PC-3 (cell line): ENCODE measurements around the gene NRL. TPM values are rescaled to one million over a fixed set of nuclear protein-coding genes. Genes with fewer than 3 reads are reported as not detected.

Source experiments
- ATAC-seq: fragments of 200-7000 bp; cut with Tn5 transposase; 2 replicates; pipeline ENCODE4 v1.9.1; 2020; ENCODE audit warnings: mild to moderate bottlenecking, moderate library complexity
- BruUV-seq: library from RNA; stranded (reverse); fragments of 400-500 nt; replicated peaks from 2 replicates; lab custom pipeline; 2021; lab: Mats Ljungman, UMichigan
- CTCF ChIA-PET: fragments of 300-600 bp; sonication (Branson Sonifier 250); formaldehyde crosslinking; loops from one replicate; lab custom pipeline; 2022; ENCODE audit warnings: antibody characterized with exemption; lab: Charles Lee
- POLR2A ChIA-PET: fragments of 300-600 bp; sonication (Branson Sonifier 250); formaldehyde crosslinking; loops from one replicate; lab custom pipeline; 2022; ENCODE audit warnings: antibody characterized with exemption; ENCODE audit not compliant: unreplicated experiment; lab: Charles Lee
- DNase-seq: peaks from one replicate; pipeline ENCODE4 v3.0.0-alpha.2; 2015
- H2AFZ ChIP-seq: fragments of 300-600 bp; sonication (generic); 2 replicates; pipeline ENCODE4 v1.6.0; 2016; ENCODE audit warnings: antibody characterized with exemption, low read length
- H3F3A ChIP-seq: fragments of 300-600 bp; sonication (generic); one replicate; pipeline ENCODE4 v1.6.0; 2017; ENCODE audit warnings: antibody characterized with exemption, low read length, control low read depth, mild to moderate bottlenecking; ENCODE audit not compliant: unreplicated experiment
- H3K27ac ChIP-seq: fragments of 300-600 bp; sonication (generic); 2 replicates; pipeline ENCODE4 v1.5.1; 2016; ENCODE audit warnings: mild to moderate bottlenecking, low read length
- H3K27me3 ChIP-seq: fragments of 300-600 bp; sonication (generic); 2 replicates; pipeline ENCODE4 v1.6.1; 2016; ENCODE audit warnings: low read length, mixed read lengths
- H3K36me3 ChIP-seq: fragments of 300-600 bp; sonication (generic); 2 replicates; pipeline ENCODE4 v1.6.1; 2016; ENCODE audit warnings: low read depth, mixed run types, low read length, mixed read lengths
- H3K4me1 ChIP-seq: fragments of 300-600 bp; sonication (generic); 2 replicates; pipeline ENCODE4 v1.5.1; 2016; ENCODE audit warnings: low read length; ENCODE audit not compliant: insufficient read depth
- H3K4me2 ChIP-seq: fragments of 300-600 bp; sonication (generic); 2 replicates; pipeline ENCODE4 v1.6.0; 2016; ENCODE audit warnings: low read length
- H3K4me3 ChIP-seq: fragments of 300-600 bp; sonication (generic); 2 replicates; pipeline ENCODE4 v1.5.1; 2016; ENCODE audit warnings: mild to moderate bottlenecking, low read length, mixed read lengths
- H3K79me2 ChIP-seq: fragments of 300-600 bp; sonication (generic); 2 replicates; pipeline ENCODE4 v1.6.1; 2017; ENCODE audit warnings: low read length, mixed read lengths
- H3K9ac ChIP-seq: fragments of 300-600 bp; sonication (generic); 2 replicates; pipeline ENCODE4 v1.6.0; 2016; ENCODE audit warnings: mild to moderate bottlenecking, low read length
- H3K9me2 ChIP-seq: fragments of 300-600 bp; sonication (generic); replicated peaks from 2 replicates; pipeline ENCODE4 v1.6.1; 2016; ENCODE audit warnings: mixed run types, low read length, mixed read lengths
- H3K9me3 ChIP-seq: fragments of 300-600 bp; sonication (generic); 2 replicates; pipeline ENCODE4 v1.6.1; 2016; ENCODE audit warnings: low read length, mixed read lengths
- H4K20me1 ChIP-seq: fragments of 300-600 bp; sonication (generic); 2 replicates; pipeline ENCODE4 v1.6.1; 2016; ENCODE audit warnings: low read length, mixed read lengths
- CTCF ChIP-seq: fragments of 300-600 bp; sonication (generic); conservative IDR thresholded peaks from 2 replicates; pipeline ENCODE4 v1.5.1; 2017; ENCODE audit warnings: antibody characterized with exemption, low read depth, mild to moderate bottlenecking, low read length
- EZH2 ChIP-seq: fragments of 300-600 bp; sonication (generic); IDR thresholded peaks from one replicate; pipeline ENCODE4 v1.6.1; 2017; ENCODE audit warnings: antibody characterized with exemption, mild to moderate bottlenecking, low read length; ENCODE audit not compliant: unreplicated experiment
- EZH2phosphoT487 ChIP-seq: fragments of 300-600 bp; sonication (generic); IDR thresholded peaks from 2 replicates; pipeline ENCODE4 v1.6.1; 2018; ENCODE audit warnings: mild to moderate bottlenecking, antibody characterized with exemption, low read length, borderline replicate concordance
- intact Hi-C: fragments of 100-400 bp; cut with micrococcal nuclease; formaldehyde crosslinking; loops from 2 replicates; pipeline ENCODE4 v1.9.0; 2023
- total RNA-seq: library from RNA; depleted of rRNA; stranded (reverse); fragments of >200 nt; gene quantifications from 2 replicates; pipeline ENCODE4 v1.2.3, GENCODE V29; 2014

Gene NRL
- total RNA-seq, 1 experiment from 2014 or later = 1.5 TPM

DNA sequence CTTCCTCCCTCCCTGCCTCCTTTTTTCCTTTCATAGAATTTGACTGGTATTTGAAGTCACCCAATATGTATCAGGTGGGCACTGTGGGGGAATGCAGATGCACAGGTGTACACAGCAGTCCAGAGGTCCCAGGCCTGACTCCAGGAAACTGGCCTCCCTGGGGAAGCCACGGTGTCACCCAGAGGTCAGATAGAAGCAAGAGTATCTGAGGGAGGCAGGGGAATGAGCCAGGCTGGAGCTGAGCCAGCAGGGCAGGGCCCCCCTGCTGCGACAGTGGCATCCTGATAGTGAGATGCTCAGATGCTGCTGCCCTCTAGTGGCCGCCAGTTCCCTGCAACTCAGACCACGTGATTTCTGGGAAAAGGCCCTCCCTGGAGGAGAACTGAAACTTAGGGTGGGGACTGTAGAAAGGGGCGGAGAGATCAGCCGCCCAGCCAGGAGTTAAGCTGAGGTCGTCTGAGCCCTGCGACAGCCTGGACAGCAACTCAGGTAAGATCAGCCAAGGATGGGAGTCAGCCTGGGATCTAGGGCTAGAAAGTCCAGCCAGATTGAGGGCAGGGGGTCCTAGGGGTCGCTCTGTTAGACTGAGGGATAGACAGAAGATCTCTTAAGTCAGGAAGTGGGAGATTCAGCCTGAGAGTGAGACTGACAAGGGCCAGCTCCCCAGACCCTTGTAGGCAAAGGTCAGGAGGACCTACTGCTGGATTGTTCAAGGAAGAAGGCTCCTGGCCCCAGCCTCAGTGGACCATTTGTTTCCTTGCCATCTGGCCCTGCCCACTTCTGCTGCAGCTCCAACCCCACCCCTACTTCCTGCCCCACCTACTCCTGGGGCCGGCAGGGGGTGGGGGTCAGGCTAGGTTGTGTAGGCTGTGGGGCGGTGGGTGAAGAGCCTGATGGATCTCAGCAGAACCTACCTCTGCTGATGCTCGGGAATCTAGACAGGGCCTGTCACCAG lies 46.4 kb upstream of the NRL start, which contains the start of gene IRF9:
TSS of gene IRF9 (plus strand) at position 416 of the 955 bp plus-strand sequence. CDS start 880 bp downstream, outside the sequence.
- DNase-seq (peak; percentile 97), ATAC-seq (peak; percentile 94)
- peaks cover 23% of the 10 kb centered on the region for H3K36me3 ChIP-seq
- H3F3A ChIP-seq = no peaks in the 10 kb centered on the region
- H3K27me3 ChIP-seq = no peaks in the 10 kb centered on the region
- no peaks in the 10 kb centered on the region for H3K9me2 ChIP-seq
- no peaks in the 10 kb centered on the region for H3K79me2 ChIP-seq
- H3K4me3 ChIP-seq = peak within 1 kb of the TSS; percentile 47
- POLR2A ChIA-PET = interaction anchor here (0.9 to 1.1 kb wide), 2 partner anchors 20 to 67 kb away, joined by 4 to 5 read pairs; partner anchors contain the start of gene EMC9
- CTCF ChIA-PET = interaction anchor here (0.5 to 1.3 kb wide), 9 partner anchors 14 to 103 kb away, joined by 3 to 7 read pairs (median 4); partner anchors contain the start of genes DCAF11, NRL, PSME1 and RNF31
- H2AFZ ChIP-seq = peak within 1 kb of the TSS; percentile 30
- no peaks in the 10 kb centered on the region for H4K20me1 ChIP-seq
- H3K9me3 ChIP-seq = no peaks in the 10 kb centered on the region
- H3K4me2 ChIP-seq = peak within 1 kb of the TSS; percentile 65
- peak within 1 kb of the TSS; percentile 46 for H3K9ac ChIP-seq
- H3K4me1 ChIP-seq = peaks cover 13% of the 10 kb centered on the region
- H3K27ac ChIP-seq = peak within 1 kb of the TSS; percentile 11
- BruUV-seq = TSS peak; percentile 84
- intact Hi-C loops = loop anchor here (1.0 to 2.0 kb wide), 2 partner anchors 47 to 102 kb away; partner anchors contain the start of genes DCAF11 and NRL
- peak; percentile 96 for TF ChIP-seq CTCF
- TF ChIP-seq EZH2 = no peak
- no peak for TF ChIP-seq EZH2phosphoT487

DNA sequence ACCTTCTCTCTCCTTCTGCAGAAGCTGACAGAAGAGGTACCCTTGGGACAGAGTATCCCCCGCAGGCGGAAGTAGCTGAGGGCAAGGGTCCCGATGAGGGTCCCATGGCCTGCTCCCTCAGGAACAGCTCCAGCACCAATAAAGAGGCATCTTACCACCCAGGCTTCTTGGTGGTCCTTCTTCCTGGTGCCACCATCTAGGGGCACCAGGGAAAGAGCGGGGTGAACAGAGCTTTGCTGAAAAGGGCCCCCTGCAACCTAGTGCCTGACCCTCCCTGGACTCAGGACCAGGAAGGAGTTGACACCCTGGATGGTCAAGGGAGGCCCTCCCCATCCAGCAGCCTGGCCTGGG lies 45.7 kb upstream of the NRL start:
- Histone ChIP-seq H4K20me1 (no peaks in the 10 kb centered on the region), H3F3A (peaks cover 2% of the 10 kb centered on the region), H3K9me3 (no peaks in the 10 kb centered on the region), H3K36me3 (peaks cover 30% of the 10 kb centered on the region), H3K4me3 (no peak overlapping the region), H3K27ac (no peak overlapping the region), H3K79me2 (no peaks in the 10 kb centered on the region), H3K4me2 (no peak overlapping the region), H3K27me3 (no peaks in the 10 kb centered on the region), H3K9ac (no peak overlapping the region), H3K9me2 (no peaks in the 10 kb centered on the region), H3K4me1 (peaks cover 13% of the 10 kb centered on the region), H2AFZ (no peak overlapping the region)
- ChIA-PET POLR2A (interaction anchor here (0.5 to 0.9 kb wide), 2 partner anchors 55 to 67 kb away, joined by 3 to 4 read pairs; no protein-coding TSS in a partner anchor), CTCF (interaction anchor here (1.2 to 1.3 kb wide), 3 partner anchors 24 to 102 kb away, joined by 4 to 7 read pairs (median 7); partner anchors contain the start of genes DCAF11, NRL and PSME1)
- TF ChIP-seq EZH2phosphoT487 (no peak), CTCF (no peak), EZH2 (no peak)
- intact Hi-C loops = loop anchor here (2.0 kb wide), 1 partner anchor 102 kb away; no protein-coding TSS in a partner anchor
- no peak for ATAC-seq
- BruUV-seq = no TSS peak
- no peak for DNase-seq
